GM18868 (cell line): Measurements from ENCODE around the gene ABR.
"Not testable (repeated sequence)": the region's sequence is repeated elsewhere in the genome, so short reads cannot be mapped to it uniquely, and the experiment has no call there.

ENCODE experiments used
- ATAC-seq: cut with Tn5 transposase; IDR thresholded peaks from one replicate; pipeline ENCODE4 v1.9.1; 2021; ENCODE audit warnings: mild to moderate bottlenecking, moderate library complexity; ENCODE audit not compliant: unreplicated experiment

Gene ABR

GRCh38 chr17:1174263-1174880 is 5.4 kb downstream of the ABR start:
- ATAC-seq = no peak

DNA sequence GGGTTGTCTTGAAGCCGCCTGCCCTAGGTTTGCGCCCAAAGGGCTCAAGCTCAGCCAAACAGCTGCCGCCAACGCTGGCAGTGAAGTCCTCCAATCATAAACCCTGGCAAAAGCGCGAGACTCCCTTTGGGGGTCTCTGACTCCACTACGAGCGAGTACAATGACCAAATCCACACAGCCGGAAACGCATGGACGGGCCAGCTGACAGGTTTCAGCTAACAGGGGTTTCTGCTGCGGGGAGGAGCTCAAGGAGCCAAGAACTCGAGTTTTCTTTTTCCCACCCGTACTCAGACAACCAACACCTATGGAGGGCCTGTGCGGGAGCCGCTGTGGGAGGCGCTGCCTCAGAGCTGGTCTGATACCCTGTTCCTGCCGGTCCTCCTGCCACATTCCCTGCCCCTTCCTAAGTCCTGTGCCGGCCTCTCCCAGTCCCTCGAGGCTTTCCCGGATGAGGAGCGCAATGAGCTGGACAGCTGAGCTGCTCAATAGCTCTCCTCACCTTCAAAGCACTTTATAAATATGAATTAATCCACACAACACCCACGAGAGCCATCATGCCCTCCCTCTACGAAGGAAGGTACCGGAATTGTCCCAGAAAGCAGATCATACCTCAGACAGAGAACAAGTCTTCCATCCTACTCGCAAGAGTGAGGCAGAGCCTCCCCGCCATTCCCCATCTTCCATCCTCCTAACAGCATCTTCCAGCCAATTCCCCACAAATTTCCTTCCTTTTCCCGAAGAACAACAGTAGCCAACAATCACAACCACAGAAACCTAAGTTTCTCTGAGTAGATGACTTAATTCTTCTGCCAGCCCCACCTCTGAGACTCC is 6.1 kb downstream of the ABR start:
- ATAC-seq = no peak

- no peak for ATAC-seq
Measured at GRCh38 chr17:1171953-1172352, 7.8 kb downstream of the ABR start.

DNA sequence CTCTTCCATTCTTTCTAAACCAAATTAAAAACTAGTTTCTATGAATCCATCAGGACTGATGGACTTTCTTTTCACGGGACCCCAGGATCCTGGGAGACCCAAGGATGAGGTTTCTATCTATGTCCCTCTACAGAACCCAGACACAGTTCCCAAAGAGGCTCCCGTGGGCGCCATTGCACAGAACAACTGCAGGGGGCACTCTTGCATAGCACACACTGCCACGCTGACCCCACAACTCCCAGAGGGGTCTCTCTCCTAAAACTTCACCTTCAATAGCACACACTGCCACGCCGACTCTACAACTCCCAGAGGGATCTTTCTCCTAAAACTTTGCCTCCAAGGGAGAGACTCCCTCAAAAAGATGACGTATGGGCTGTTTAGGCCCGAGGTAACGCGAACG is 9.0 kb downstream of the ABR start:
- no peak for ATAC-seq

GRCh38 chr17:1169929-1170312 is 9.9 kb downstream of the ABR start:
- ATAC-seq = no peak

DNA sequence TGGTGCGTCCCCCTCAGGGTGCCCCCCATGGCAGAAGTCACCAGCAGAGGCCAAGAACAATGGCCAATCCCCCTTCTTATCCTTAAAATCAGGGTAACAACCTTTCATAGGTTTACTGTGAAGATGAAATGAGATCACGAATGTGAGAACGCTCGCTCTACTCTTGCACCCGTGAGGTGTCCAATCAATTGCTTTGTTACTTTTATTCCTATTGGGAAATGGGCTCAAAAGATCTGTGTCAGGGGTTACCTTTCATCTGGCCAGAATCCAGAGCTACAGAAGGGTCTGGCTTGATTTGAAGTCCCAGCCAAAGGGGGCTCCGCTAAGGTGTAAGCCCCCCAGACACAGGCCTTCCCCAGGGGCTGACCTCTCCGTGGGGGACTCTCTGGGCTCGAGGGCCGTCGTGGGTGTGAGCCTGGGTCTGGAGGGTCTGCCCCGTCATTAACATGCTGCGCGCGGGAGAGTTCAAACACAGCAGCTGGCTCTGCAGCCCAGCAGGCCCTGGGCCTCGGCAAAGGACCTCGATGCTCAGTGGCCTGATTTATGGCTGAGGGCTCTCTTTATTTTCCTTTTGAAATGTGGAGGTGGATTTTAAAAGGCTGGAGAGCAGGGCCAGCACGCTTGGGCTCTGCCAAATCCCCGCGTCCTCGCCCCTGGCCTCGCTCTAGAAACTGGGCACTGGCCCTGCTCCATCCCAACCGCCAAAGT is 10.4 kb downstream of the ABR start:
- no peak for ATAC-seq

DNA sequence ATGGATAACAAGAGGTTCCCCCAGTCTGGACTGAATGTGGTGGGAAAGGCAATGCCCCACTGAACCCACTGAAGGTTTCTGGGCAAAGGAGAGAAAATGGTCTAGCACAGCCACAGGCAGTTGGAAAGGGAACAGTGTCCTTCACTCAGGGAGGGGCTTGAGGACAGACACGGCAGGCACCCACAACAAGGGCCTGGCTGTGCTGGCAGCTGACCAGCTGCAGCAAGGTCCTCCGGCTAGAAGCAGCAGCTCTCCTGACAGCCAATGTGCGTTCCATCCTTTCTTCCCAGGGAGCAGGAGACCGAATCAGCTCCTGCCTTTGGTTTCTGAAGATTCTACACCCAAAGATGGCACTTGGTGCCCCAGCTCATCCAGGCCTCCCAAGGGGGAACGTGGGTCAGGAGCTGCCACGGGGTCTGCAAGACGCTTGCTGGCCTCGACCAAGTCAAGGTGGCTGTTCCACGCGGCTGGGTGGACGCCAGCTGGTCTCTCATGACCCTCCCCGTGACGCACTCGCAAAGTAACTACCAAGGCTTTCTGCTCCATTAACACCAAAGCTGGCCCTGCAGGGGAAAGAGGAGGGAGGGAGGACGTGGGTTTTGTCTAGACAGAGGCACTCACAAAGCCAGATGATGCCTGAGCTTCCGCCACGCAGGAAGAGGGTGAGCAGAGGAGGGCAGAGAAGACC is 11.1 kb downstream of the ABR start:
- ATAC-seq = no peak

- no peak for ATAC-seq
Measured at GRCh38 chr17:1166276-1166675, 13.5 kb downstream of the ABR start.

DNA sequence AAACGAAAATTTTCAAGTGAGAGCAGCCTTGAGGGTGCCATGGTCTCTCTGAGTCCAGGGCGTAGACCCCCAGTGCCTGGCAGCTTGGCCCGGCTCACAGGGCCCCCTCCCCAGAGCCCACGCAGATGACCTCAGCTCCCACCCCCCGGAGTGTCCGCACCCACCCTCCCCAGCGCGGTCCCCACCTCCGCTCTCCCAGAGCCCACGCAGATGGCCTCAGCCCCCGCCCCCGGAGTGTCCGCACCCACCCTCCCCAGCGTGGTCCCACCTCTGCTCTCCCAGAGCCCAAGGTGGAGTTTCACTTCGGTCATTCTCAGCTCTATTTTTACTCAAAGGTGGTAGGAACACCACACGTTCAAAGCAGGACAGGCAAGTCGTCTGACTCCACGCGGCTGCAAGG is 13.9 kb downstream of the ABR start:
- ATAC-seq = no peak

GRCh38 chr17:1164935-1165556 is 14.7 kb downstream of the ABR start:
- no peak for ATAC-seq

GRCh38 chr17:1162116-1162855 is 17.5 kb downstream of the ABR start:
- no peak for ATAC-seq

- no peak for ATAC-seq
Measured at GRCh38 chr17:1160591-1161390, 19.0 kb downstream of the ABR start.

DNA sequence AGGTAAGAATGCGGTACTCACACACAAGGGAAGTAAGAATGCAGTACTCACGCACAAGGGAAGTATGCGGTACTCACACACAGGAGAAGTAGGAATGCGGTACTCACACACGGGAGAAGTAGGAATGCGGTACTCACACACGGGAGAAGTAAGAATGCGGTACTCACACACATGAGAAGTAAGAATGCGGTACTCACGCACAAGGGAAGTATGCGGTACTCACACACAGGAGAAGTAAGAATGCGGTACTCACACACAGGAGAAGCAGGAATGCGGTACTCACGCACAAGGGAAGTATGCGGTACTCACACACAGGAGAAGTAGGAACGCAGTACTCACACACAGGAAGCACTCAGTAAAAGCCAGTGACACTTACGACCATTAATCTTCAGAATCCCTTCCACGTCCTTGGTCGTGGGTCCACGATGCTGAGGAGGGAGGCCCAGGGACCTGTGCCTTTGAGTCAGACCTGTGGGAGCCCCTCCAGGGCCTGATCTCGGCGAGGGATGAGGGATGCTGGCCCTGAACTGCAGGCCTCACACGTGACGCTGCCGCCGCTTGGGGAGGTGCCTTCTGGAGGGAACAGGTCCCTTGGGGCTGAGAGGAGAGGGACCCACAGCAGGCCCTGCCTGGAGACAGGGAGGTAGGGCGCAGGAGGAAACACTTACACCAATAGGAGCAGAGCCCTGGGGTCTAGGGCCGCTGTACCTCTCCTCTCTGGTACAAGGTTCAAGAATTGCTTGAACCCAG is 20.2 kb downstream of the ABR start:
- no peak for ATAC-seq

GRCh38 chr17:1158879-1159278 is 20.9 kb downstream of the ABR start:
- ATAC-seq = no peak

GRCh38 chr17:1156864-1157263 is 22.9 kb downstream of the ABR start:
- no peak for ATAC-seq

DNA sequence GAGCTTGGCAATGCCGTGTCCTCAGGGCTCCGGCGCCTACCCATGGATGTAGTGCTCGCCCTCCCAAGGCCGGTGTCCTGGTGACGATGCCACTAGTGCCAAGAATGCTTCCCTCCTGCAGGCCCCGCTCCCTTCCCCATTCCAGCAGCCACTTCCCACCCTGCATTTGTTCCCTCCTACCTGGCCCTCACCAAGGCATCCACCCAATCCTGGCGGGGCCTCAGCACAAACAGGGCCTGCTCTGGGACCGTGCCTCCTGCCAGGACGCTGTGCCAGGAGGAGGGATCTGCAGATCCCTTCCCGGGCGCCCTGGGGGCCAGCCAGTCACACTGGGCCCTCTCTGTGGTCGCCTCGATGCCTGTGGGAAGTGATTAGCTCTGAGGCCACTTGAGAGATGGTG is 25.1 kb downstream of the ABR start:
- no peak for ATAC-seq

GRCh38 chr17:1153795-1154546 is 25.8 kb downstream of the ABR start:
- ATAC-seq = no peak

DNA sequence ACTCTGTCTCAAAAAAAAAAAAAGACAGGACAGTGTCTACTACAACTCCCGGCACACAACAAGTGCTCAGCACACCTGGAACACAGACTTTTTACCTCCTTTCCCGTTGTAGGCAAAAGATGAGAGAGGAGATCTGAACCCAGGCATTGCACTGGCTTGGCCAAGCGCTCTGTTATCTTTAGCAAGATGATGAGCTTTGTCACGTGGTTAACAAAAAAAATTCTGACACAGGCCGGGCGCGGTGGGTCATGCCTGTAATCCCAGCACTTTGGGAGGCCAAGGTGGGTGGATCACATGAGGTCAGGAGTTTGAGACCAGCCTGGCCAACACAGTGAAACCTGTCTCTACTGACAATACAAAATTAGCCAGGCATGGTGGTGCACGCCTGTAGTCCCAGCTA is 27.2 kb downstream of the ABR start:
- ATAC-seq = not testable (repeated sequence)
